NCI-H82 treated with DMSO at 0.1 percent for 48 hours (cell line): ENCODE data around the gene WNT9B.

ENCODE experiments used
- DNase-seq: peaks from one replicate; lab custom pipeline; 2025; ENCODE audit not compliant: unreplicated experiment; lab: John Stamatoyannopoulos, UW

Gene WNT9B

DNA sequence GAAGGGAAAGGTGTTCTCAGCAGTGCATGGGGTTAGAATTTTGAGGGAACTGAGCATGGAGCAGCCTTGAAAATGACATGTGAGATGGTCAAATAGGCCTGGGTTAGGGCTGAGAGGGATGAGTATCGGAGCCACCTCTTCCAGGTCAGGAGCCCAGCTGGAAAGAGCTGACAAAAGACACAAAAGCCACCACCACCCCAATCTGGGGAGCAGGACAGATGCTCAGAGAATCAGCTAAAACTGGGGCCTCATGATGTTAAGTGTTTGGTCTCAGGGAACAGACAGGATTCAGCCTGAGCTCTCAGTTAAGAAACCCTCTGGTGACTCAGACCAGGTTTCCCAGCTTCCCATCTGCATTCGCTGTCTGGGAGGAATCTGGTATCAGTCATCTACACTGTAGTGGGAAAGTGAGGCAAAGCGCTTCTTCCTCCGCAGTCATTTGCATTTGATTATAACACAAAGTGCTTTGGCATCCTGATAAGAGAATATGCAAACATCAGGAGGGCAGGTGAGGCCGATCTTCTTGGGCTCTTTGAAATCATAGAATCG, 2.6 kb downstream of the WNT9B start:
- DNase-seq = no peak

GRCh38 chr17:46854515-46854914, 3.1 kb downstream of the WNT9B start:
- no peak for DNase-seq

DNA sequence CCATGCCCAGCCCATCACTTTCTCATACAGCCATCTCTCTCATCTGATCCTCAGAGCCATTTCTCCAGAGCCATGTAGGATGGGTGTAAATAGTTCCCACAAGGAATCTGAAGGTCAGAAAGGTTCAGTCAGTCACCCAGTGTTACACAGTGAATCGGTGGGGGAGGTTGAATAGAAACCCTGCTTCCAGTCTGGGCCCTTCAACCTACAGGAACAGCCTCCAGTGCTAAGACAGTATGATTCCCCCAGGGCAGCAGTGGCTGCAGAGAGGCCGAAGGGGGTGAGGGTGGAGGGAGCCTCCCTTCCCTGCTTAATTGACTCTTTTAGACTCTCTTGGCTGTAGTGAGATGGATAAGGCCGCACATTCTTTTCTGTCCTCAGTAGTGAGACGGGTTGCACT, 3.6 kb downstream of the WNT9B start:
- DNase-seq = no peak

DNA sequence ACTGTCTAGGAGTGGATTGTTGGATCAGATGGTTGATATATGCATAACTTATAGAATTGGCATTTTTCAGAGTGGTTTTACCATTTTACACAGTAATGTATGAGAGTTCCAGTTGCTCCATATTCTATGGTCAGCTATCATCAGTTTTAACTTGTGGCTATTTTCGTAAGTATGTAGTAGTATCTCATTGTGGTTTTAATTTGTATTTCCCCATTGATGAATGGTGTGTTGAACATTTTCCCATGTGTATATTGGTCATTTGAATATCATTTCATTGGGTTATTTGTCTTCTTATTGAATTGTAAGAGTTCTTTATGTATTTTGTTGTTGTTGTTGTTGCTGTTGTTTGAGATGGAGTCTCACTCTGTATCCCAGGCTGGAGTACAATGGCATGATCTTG, 6.2 kb downstream of the WNT9B start:
- no peak for DNase-seq

DNA sequence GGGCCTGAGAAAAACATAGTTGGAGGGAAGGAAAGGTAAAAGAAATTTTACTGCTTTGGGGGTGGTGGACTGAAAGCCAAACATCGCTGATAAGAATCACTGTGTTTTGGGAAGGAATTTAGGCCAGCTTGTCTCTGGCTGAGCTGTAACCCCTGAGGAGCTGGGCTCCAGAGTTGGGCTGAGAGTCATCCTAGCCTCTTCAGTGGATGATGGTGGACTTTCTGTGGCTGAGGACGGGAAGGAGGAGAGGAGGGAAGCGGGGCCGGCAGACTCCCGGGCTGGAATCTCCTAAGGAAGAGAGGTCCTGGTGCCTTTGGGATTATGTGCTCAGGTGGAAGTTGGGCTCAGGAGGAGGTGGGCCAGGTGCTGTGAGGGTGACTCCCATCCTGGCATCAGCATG, 8.6 kb downstream of the WNT9B start:
- DNase-seq = no peak

DNA sequence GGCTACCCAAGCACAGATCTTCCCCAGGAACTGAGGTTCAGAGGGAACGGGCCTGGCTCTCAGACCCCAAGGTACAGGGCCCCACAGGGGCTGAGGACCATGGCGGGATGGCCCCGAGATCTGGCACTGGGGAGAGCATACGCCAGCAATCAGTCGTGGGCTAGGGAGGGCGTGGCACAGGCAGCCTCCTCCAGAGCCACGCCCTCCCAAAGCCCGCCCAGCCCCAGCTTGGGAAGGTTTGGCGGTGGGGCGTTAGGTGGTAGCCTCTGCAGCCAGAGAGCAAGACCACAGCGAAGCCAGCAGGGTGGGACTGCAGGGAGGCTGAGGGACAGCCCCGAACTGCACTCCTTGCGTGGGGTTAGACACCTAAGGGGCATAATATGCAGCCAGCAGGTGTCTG, 11.6 kb downstream of the WNT9B start:
- DNase-seq = no peak

DNA sequence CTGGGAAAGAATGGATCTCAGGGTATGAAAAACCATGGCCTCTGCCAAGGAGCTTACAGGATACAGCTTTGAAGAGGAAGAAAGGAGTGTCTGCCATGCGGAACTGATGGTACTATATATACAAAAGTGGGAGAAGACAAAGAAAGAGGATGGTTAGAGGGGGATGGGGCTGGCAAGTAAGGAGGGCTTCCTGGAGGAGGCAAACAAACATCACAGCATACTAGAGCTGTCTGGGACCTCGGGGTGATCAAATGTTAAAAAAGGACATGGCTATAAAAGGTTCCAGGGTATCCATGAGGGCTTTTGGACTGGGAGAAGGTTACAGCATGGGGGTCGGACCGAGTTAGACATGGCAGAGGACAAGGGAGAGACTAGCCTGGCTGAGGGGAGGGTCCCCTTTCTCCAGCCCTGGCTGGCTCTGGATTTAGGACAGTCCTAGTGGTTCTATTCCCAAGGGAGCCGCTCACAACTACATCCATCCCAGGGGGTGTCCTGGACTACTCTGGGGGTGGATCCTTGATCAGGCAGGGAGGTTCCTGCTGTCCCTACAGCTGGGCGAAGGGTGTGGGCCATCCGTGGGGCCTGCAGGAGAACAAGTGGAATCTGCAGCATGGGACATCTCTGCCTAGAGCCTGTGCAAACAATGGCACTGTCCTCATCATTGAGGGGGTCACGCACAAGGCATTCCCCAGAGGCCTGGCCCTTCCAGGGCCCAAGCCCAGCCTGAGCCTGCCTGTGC, 12.2 kb downstream of the WNT9B start:
- no peak for DNase-seq

DNA sequence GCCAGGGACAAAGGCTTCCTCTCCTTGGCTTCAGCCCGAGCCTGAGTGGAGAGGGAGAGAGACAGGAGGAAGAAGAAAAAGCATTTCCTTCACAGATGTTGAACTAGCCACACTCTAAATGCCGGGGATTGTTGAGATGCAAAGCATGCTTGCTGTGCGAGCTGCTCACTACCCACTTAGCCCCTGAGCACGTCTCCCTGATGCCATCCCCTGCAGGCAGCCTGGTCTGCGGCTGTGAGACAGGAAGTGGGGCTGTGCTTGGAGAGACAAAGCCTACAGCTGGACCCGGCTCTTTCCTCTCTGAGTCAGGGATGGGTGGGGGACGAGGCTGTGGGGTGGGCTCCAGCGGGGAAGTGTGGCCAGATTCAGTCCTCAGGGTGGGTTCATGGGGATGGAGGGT, 13.7 kb downstream of the WNT9B start:
- no peak for DNase-seq

DNA sequence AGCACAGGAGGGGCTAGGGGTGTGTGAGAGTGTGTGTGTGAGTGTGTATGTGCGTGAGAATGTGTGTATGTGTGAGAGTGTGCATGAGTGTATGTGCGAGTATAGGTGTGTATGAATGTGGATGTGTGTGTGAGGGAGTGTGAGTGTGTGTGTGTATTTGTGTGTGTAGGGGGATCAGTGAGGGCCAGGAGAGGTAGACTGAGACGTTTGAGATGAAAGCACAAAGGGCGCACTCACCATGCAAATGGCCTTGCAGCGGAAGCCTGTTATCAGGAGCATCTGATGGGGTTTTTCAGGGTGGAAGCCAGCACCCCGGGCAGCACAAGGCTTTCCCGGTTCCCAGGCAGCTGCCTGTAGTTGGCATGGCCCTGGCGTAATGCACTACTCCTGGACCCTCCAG, 14.9 kb downstream of the WNT9B start:
- DNase-seq = no peak

DNA sequence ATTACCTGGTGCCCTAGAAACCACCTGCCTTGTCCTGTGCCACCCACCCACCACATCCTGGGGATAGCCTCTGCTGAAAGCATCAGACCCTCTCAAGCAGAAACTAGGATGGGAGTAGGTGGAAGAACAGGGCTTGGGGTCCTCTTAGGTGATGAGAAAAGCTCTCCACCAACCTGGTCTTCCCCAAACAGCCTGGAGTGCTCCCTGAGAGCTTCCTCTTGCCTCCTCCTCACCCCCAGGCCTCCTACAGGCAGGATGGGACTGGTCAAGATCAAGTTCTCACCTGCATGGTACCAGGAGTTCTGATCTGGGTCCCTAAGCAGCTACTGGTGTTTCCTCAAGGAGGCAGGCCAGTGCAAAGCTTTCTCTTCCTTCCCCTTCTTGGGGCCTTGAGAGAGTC, 15.4 kb downstream of the WNT9B start:
- DNase-seq = no peak

GRCh38 chr17:46868689-46869187, 17.4 kb downstream of the WNT9B start:
- DNase-seq = no peak

- no peak for DNase-seq
Measured at GRCh38 chr17:46869296-46869695, 17.9 kb downstream of the WNT9B start.

DNA sequence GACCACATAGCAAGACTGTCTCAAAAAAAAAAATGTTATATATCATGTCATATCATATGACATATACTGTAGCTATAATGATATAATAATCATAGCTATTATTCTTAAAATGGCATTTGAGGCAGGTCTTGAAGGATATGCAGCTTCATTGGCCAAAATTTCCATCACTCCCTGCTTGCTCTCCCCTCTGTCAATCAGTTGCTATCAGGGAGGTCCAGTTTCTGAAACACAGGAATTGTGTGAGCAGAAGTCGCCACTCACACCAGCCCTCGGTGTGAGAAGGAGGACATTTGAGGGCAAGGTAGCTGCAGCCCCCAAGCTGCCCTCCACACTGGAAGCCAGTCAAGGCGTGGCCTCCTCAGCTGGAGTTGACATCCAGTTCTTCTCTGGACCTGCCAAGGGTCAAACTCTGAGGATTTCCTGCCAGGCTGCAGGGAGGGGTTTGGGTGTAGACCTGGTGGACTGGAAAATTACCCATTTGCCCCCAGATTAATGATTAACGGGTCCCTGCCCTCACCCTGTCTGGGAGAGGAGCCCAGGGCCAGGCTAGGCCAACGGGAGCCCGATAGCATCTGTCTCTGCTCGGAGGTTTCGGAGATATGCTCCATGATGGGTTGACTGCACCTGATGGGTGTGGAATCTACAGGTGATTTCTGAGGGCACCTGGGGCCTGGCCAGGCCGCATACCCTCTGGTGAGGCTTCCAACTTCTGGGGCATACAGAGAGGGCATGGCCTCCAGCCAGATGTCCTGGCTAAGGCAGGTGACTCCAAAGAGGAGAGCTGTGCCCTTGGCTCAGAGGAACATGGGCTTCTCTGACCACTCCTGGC, 18.8 kb downstream of the WNT9B start:
- no peak for DNase-seq

GRCh38 chr17:46872421-46872820, 21.0 kb downstream of the WNT9B start:
- DNase-seq = no peak

- no peak for DNase-seq
Measured at GRCh38 chr17:46873941-46874645, 22.7 kb downstream of the WNT9B start.

GRCh38 chr17:46874906-46875305, 23.5 kb downstream of the WNT9B start:
- no peak for DNase-seq

DNA sequence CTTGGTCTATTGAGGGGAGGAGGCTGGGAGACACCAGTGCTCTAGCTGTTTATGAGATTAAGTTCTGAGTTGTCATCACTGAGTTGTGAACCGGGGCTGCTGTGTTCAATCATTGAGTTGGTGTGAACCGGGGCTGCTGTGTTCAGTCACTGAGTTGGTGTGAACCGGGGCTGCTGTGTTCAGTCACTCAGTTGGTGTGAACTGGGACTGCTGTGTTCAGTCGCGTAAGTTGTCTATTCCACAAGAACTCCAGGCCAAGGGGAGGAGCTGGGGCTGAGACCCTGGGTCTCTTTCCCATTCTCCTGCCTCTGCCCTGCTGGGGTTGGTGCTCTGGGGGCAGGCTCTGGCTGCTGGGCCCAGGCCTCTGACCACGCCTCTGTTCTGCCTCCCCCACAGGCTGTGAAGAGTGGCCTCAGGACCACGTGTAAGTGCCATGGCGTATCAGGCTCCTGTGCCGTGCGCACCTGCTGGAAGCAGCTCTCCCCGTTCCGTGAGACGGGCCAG, 24.5 kb downstream of the WNT9B start:
- DNase-seq = no peak

- no peak for DNase-seq
Measured at GRCh38 chr17:46876353-46876887, 25.0 kb downstream of the WNT9B start.

- DNase-seq = no peak
Measured at GRCh38 chr17:46876926-46877325, 25.5 kb downstream of the WNT9B start.

DNA sequence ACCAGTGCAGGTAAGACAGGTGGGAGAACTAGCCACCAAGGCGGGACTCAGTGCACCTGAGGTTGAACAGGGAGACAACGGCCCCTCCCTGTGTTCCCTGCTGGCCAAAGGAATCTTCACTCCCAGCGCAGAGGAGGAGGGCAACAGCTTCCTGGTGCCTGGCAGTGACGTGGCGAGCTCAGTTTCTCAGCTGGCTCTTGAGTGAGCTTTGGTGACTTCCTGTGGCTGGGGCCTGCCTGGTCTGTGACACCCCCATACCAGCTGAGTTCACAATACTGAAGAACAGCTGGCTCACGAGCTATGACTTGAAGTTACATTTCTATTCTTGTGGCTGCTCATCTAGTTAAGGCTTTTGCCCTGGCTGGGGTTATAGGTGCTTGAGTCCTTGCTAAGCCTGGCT, 26.1 kb downstream of the WNT9B start:
- no peak for DNase-seq

DNA sequence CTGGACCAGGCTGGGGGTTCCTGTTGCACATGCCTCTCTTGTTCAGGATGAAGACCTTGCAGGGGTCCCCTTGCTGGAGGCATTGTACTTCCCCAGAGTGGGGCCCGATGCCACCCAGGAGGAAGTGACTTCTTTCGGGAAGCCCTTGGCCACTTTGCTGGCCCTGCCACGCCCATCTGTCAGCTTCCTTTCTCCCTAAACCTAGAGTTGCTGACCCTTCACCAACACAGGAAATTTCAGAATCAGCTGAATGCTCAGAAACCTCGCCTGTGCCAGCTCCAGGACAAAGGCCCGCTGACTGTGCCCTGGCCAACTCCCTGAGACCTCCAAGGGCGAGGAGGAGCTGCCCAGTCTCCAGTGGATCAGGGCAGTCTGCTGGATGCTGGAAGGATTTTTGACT, 26.7 kb downstream of the WNT9B start:
- no peak for DNase-seq
